WTC11 (cell line): ENCODE results near the gene CCNYL1. TPM values are rescaled to one million over a fixed set of nuclear protein-coding genes. Genes with fewer than 3 reads are reported as not detected.

ENCODE experiments used
- ATAC-seq: fragments of 200-7000 bp; cut with Tn5 transposase; 2 replicates; pipeline ENCODE4 v1.10.0; 2021; ENCODE audit warnings: mild to moderate bottlenecking, moderate library complexity
- Bru-seq: library from RNA; stranded (reverse); fragments of 400-500 nt; gene quantifications from one replicate; lab custom pipeline; 2021; lab: Mats Ljungman, UMichigan
- CTCF ChIA-PET: fragments of 300-600 bp; sonication (Branson Sonifier 250); formaldehyde crosslinking; loops from one replicate; lab custom pipeline; 2021; ENCODE audit warnings: antibody characterized with exemption; lab: Charles Lee
- POLR2A ChIA-PET: fragments of 350-600 bp; sonication (Branson Sonifier 250); formaldehyde crosslinking; loops from one replicate; lab custom pipeline; 2021; ENCODE audit warnings: antibody characterized with exemption; lab: Charles Lee
- DNase-seq: peaks from one replicate; pipeline ENCODE4 v3.0.0; 2021; ENCODE audit warnings: low spot score
- H3K27ac Mint-ChIP-seq: 2 replicates; pipeline ENCODE4 v1.8.0; 2021; ENCODE audit warnings: mixed read lengths
- H3K27me3 Mint-ChIP-seq: 2 replicates; pipeline ENCODE4 v1.8.0; 2021; ENCODE audit warnings: low read depth, mild to moderate bottlenecking, moderate library complexity, mixed read lengths
- H3K36me3 Mint-ChIP-seq: 2 replicates; pipeline ENCODE4 v1.8.0; 2021; ENCODE audit warnings: mixed read lengths
- H3K4me1 Mint-ChIP-seq: 2 replicates; pipeline ENCODE4 v1.8.0; 2022; ENCODE audit warnings: mixed read lengths
- H3K4me3 Mint-ChIP-seq: 2 replicates; pipeline ENCODE4 v1.8.0; 2021; ENCODE audit warnings: mild to moderate bottlenecking, moderate library complexity, mixed read lengths
- H3K9me3 Mint-ChIP-seq: 2 replicates; pipeline ENCODE4 v1.8.0; 2021; ENCODE audit warnings: mixed read lengths
- ESRRA ChIP-seq: sonication (generic); formaldehyde crosslinking; IDR thresholded peaks from 2 replicates; pipeline ENCODE4 v1.8.1; 2022; ENCODE audit warnings: mild to moderate bottlenecking, missing genetic modification reagents, borderline replicate concordance
- FOXJ3 ChIP-seq: sonication (generic); formaldehyde crosslinking; IDR thresholded peaks from 2 replicates; pipeline ENCODE4 v1.9.0; 2021; ENCODE audit warnings: missing genetic modification reagents, mild to moderate bottlenecking, borderline replicate concordance
- GABPB1 ChIP-seq: sonication (generic); formaldehyde crosslinking; IDR thresholded peaks from 2 replicates; pipeline ENCODE4 v1.8.1; 2023; ENCODE audit warnings: mild to moderate bottlenecking, missing genetic modification reagents
- IRF2 ChIP-seq: sonication (generic); formaldehyde crosslinking; IDR thresholded peaks from 2 replicates; pipeline ENCODE4 v1.8.0; 2022; ENCODE audit warnings: low read depth, missing genetic modification reagents, borderline replicate concordance
- MXD4 ChIP-seq: fragments of 250-450 bp; sonication (Bioruptor Pico); IDR thresholded peaks from 2 replicates; pipeline ENCODE4 v1.8.0; 2021; ENCODE audit warnings: mild to moderate bottlenecking, moderate library complexity, borderline replicate concordance
- MYBL2 ChIP-seq: sonication (generic); formaldehyde crosslinking; IDR thresholded peaks from 2 replicates; pipeline ENCODE4 v1.8.1; 2023; ENCODE audit warnings: mild to moderate bottlenecking, moderate library complexity, missing genetic modification reagents
- NFYB ChIP-seq: sonication (generic); formaldehyde crosslinking; conservative IDR thresholded peaks from 2 replicates; pipeline ENCODE4 v1.8.0; 2022; ENCODE audit warnings: low read depth, missing genetic modification reagents
- SOX15 ChIP-seq: fragments of 250-450 bp; sonication (Bioruptor Pico); IDR thresholded peaks from 2 replicates; pipeline ENCODE4 v1.9.0; 2021; ENCODE audit warnings: mild to moderate bottlenecking
- SP1 ChIP-seq: sonication (generic); formaldehyde crosslinking; conservative IDR thresholded peaks from 2 replicates; pipeline ENCODE4 v1.8.1; 2022; ENCODE audit warnings: missing genetic modification reagents
- TEAD1 ChIP-seq: sonication (generic); formaldehyde crosslinking; IDR thresholded peaks from 2 replicates; pipeline ENCODE4 v1.8.0; 2022; ENCODE audit warnings: mild to moderate bottlenecking, missing genetic modification reagents
- ZNF423 ChIP-seq: fragments of 250-450 bp; sonication (Bioruptor Pico); IDR thresholded peaks from 2 replicates; pipeline ENCODE4 v2.1.2; 2022; ENCODE audit warnings: mild to moderate bottlenecking, moderate library complexity
- ZNF671 ChIP-seq: fragments of 250-450 bp; sonication (Bioruptor Pico); IDR thresholded peaks from 2 replicates; pipeline ENCODE4 v1.8.0; 2021; ENCODE audit warnings: mild to moderate bottlenecking
- long read RNA-seq, 3 experiments: library from RNA in 1 of 3; library from capped mRNA in 1 of 3; library from polyadenylated mRNA in 1 of 3; unstranded in 2 of 3; stranded (forward) in 1 of 3; transcript quantifications; one replicate each; pipeline ENCODE4 v2.0.0, GENCODE V29; 2021
- total RNA-seq: library from RNA; stranded (reverse); gene quantifications from 3 replicates; pipeline ENCODE4 v1.2.3, GENCODE V29; 2021
- TF ChIP-seq, protein P1 (sequence below): sonication (generic); formaldehyde crosslinking; IDR thresholded peaks from 2 replicates; pipeline ENCODE4 v1.8.1; 2023; ENCODE audit warnings: mild to moderate bottlenecking, missing genetic modification reagents, moderate library complexity
- TF ChIP-seq, protein P2 (sequence below): sonication (generic); formaldehyde crosslinking; IDR thresholded peaks from 2 replicates; pipeline ENCODE4 v1.8.1; 2023; ENCODE audit warnings: mild to moderate bottlenecking, missing genetic modification reagents
- TF ChIP-seq, protein P3 (sequence below): sonication (generic); formaldehyde crosslinking; IDR thresholded peaks from 2 replicates; pipeline ENCODE4 v1.8.0; 2022; ENCODE audit warnings: mild to moderate bottlenecking, missing genetic modification reagents
- TF ChIP-seq, protein P4 (sequence below): sonication (generic); formaldehyde crosslinking; IDR thresholded peaks from 2 replicates; pipeline ENCODE4 v1.8.1; 2022; ENCODE audit warnings: low read depth, missing genetic modification reagents, borderline replicate concordance
- TF ChIP-seq, protein P5 (sequence below): fragments of 200-600 bp; IDR thresholded peaks from 2 replicates; pipeline ENCODE4 v1.8.0; 2022; ENCODE audit warnings: antibody characterized with exemption
- TF ChIP-seq, protein P6 (sequence below): sonication (generic); formaldehyde crosslinking; IDR thresholded peaks from 2 replicates; pipeline ENCODE4 v1.8.0; 2023; ENCODE audit warnings: mild to moderate bottlenecking, missing genetic modification reagents

Gene CCNYL1
- total RNA-seq (26.6 to 31.6 TPM (median 28.1 TPM) in 3 replicates), Bru-seq, nascent RNA (percentile 83 among the genes with signal in this experiment)
- long read RNA-seq, experiment 1, transcript CCNYL1-202 (8 exons, 2,619 nt): minor isoform, 14 of 122 reads
- long read RNA-seq, experiment 1, transcript CCNYL1-201 (10 exons, 3,767 nt): major isoform, 71 of 122 reads
- long read RNA-seq, experiment 1, partial matches to known transcripts: 9 of 122 reads
- long read RNA-seq, experiment 1, other reads (novel, unspliced or antisense): 25 of 122 reads
- long read RNA-seq, experiment 2, transcript CCNYL1-201 (10 exons, 3,767 nt): major isoform, 5 of 30 reads
- long read RNA-seq, experiment 2, partial matches to known transcripts: 6 of 30 reads
- long read RNA-seq, experiment 2, other reads (novel, unspliced or antisense): 16 of 30 reads
- long read RNA-seq, experiment 3, transcript CCNYL1-201 (10 exons, 3,767 nt): major isoform, 11 of 17 reads
- long read RNA-seq, experiment 3, partial matches to known transcripts: 0 of 17 reads
- long read RNA-seq, experiment 3, other reads (novel, unspliced or antisense): 1 of 17 reads

DNA sequence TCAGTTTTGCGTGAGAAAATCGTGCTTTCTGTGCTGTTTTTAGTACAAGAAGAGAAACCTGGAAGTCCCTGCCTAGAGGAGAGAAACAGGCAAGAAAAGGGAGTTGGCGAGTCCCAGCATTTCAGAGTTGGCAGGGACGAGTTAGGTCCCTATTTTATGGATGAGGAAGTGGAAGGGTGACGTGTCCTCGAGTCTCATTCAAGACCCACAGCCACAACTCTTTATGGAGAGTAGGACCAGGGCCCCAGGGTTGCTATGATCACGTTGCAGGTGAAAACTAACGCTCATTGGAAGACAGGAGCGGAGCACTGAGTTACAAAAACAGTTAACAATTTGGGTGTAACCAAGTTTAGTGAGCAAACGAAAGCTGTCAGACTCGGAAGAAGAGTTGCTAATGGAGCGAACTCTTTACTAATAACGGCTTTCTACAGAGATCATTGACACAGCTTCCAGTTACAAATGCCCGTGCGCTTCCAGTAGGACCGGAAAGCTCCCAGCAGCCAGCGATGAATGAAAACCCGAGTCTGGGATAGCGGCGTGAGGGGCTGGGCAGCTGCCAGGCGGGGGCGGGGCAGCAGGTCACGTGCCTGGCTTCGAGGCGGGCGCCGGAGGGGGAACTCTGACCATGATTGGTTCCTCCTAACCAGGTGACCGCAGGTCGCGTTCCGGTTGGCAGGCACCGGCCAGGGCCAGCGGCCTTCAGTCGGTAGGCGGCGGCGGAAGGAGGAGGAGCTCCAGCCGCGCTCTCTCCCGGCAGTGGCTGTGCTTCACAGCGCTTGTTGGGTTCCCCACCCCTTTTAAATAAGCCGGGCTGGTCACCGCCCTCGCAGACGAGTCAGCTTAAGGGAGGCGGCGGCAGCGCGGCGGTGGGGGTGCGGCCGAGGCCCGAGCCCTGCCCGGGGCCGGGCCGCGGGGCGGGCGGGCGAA, at the start of gene CCNYL1:
Gene CCNYL1 (plus strand): TSS at position 827 of the 927 bp plus-strand sequence. CDS start 257 bp downstream, outside the sequence.
- ATAC-seq (peak; percentile 98), DNase-seq (peak; percentile 99)
- H3K27ac Mint-ChIP-seq: peak within 1 kb of the TSS; percentile 94
- H3K27me3 Mint-ChIP-seq: no peaks in the 10 kb centered on the region
- TF ChIP-seq SOX15 (CRISPR knock-in tag) (no peak), TEAD1 (CRISPR knock-in tag) (peak; percentile 41; the same call in 1 of the 2 replicates), ZNF423 (CRISPR knock-in tag) (no peak), SP1 (CRISPR knock-in tag) (peak; percentile 81), ZNF671 (CRISPR knock-in tag) (no peak), GABPB1 (CRISPR knock-in tag) (peak; percentile 43; the same call in 1 of the 2 replicates), FOXJ3 (CRISPR knock-in tag) (no peak), NFYB (CRISPR knock-in tag) (peak; percentile 73)
- TF ChIP-seq, protein P1, sequence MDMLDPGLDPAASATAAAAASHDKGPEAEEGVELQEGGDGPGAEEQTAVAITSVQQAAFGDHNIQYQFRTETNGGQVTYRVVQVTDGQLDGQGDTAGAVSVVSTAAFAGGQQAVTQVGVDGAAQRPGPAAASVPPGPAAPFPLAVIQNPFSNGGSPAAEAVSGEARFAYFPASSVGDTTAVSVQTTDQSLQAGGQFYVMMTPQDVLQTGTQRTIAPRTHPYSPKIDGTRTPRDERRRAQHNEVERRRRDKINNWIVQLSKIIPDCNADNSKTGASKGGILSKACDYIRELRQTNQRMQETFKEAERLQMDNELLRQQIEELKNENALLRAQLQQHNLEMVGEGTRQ: peak; percentile 99
- TF ChIP-seq, protein P2, sequence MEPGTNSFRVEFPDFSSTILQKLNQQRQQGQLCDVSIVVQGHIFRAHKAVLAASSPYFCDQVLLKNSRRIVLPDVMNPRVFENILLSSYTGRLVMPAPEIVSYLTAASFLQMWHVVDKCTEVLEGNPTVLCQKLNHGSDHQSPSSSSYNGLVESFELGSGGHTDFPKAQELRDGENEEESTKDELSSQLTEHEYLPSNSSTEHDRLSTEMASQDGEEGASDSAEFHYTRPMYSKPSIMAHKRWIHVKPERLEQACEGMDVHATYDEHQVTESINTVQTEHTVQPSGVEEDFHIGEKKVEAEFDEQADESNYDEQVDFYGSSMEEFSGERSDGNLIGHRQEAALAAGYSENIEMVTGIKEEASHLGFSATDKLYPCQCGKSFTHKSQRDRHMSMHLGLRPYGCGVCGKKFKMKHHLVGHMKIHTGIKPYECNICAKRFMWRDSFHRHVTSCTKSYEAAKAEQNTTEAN (CRISPR knock-in tag): no peak
- TF ChIP-seq, protein P3, sequence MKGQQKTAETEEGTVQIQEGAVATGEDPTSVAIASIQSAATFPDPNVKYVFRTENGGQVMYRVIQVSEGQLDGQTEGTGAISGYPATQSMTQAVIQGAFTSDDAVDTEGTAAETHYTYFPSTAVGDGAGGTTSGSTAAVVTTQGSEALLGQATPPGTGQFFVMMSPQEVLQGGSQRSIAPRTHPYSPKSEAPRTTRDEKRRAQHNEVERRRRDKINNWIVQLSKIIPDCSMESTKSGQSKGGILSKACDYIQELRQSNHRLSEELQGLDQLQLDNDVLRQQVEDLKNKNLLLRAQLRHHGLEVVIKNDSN (CRISPR knock-in tag): peak; percentile 98
- TF ChIP-seq, protein P4, sequence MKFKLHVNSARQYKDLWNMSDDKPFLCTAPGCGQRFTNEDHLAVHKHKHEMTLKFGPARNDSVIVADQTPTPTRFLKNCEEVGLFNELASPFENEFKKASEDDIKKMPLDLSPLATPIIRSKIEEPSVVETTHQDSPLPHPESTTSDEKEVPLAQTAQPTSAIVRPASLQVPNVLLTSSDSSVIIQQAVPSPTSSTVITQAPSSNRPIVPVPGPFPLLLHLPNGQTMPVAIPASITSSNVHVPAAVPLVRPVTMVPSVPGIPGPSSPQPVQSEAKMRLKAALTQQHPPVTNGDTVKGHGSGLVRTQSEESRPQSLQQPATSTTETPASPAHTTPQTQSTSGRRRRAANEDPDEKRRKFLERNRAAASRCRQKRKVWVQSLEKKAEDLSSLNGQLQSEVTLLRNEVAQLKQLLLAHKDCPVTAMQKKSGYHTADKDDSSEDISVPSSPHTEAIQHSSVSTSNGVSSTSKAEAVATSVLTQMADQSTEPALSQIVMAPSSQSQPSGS (CRISPR knock-in tag): no peak
- TF ChIP-seq, protein P5, sequence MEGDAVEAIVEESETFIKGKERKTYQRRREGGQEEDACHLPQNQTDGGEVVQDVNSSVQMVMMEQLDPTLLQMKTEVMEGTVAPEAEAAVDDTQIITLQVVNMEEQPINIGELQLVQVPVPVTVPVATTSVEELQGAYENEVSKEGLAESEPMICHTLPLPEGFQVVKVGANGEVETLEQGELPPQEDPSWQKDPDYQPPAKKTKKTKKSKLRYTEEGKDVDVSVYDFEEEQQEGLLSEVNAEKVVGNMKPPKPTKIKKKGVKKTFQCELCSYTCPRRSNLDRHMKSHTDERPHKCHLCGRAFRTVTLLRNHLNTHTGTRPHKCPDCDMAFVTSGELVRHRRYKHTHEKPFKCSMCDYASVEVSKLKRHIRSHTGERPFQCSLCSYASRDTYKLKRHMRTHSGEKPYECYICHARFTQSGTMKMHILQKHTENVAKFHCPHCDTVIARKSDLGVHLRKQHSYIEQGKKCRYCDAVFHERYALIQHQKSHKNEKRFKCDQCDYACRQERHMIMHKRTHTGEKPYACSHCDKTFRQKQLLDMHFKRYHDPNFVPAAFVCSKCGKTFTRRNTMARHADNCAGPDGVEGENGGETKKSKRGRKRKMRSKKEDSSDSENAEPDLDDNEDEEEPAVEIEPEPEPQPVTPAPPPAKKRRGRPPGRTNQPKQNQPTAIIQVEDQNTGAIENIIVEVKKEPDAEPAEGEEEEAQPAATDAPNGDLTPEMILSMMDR: no peak
- peaks cover 27% of the 10 kb centered on the region for H3K4me1 Mint-ChIP-seq
- H3K36me3 Mint-ChIP-seq: peaks cover 16% of the 10 kb centered on the region
- ChIA-PET CTCF (interaction anchor here (0.6 to 2.4 kb wide), 8 partner anchors 9 to 329 kb away, joined by 3 to 33 read pairs (median 5); partner anchors contain the start of genes FZD5 and METTL21A), POLR2A (interaction anchor here (0.6 to 2.1 kb wide), 30 partner anchors 9 to 545 kb away, joined by 3 to 22 read pairs (median 4); partner anchors contain the start of genes FZD5, KLF7 and METTL21A)
- peak within 1 kb of the TSS; percentile 99 for H3K4me3 Mint-ChIP-seq
- no peaks in the 10 kb centered on the region for H3K9me3 Mint-ChIP-seq

DNA sequence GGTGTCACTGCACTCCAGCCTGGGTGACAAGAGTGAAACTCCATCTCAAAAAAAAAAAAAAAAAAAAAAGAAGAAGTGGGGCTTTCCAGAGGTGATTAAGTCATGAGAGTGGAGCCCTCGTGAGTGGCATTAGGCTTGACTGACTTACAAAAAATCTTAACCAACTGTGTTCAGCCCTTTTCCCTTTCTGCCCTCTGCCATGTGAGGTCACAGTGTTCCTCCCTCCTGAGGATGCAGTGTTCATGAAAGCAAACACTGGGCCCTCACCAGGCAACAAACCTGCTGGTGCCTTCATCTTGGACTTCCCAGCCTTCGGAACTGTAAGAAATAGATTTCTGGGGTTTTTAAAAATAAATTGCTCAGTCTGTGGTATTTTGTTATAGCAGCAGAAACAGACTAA, 49.2 kb upstream of the CCNYL1 start:
- H3K9me3 Mint-ChIP-seq: no peaks in the 10 kb centered on the region
- no peaks in the 10 kb centered on the region for H3K27me3 Mint-ChIP-seq
- no peaks in the 10 kb centered on the region for H3K36me3 Mint-ChIP-seq
- H3K4me3 Mint-ChIP-seq: no peak overlapping the region
- no peak for DNase-seq
- peaks cover 18% of the 10 kb centered on the region for H3K4me1 Mint-ChIP-seq
- ChIA-PET POLR2A (no interaction called here), CTCF (no interaction called here)
- no peak for ATAC-seq
- no peak overlapping the region for H3K27ac Mint-ChIP-seq
- TF ChIP-seq, protein P4 (CRISPR knock-in tag): no peak
- no peak for TF ChIP-seq FOXJ3 (CRISPR knock-in tag)
- TF ChIP-seq MXD4 (CRISPR knock-in tag): no peak
- TF ChIP-seq MYBL2 (CRISPR knock-in tag): no peak
- TF ChIP-seq, protein P3 (CRISPR knock-in tag): no peak
- TF ChIP-seq SOX15 (CRISPR knock-in tag): no peak
- TF ChIP-seq, protein P6, sequence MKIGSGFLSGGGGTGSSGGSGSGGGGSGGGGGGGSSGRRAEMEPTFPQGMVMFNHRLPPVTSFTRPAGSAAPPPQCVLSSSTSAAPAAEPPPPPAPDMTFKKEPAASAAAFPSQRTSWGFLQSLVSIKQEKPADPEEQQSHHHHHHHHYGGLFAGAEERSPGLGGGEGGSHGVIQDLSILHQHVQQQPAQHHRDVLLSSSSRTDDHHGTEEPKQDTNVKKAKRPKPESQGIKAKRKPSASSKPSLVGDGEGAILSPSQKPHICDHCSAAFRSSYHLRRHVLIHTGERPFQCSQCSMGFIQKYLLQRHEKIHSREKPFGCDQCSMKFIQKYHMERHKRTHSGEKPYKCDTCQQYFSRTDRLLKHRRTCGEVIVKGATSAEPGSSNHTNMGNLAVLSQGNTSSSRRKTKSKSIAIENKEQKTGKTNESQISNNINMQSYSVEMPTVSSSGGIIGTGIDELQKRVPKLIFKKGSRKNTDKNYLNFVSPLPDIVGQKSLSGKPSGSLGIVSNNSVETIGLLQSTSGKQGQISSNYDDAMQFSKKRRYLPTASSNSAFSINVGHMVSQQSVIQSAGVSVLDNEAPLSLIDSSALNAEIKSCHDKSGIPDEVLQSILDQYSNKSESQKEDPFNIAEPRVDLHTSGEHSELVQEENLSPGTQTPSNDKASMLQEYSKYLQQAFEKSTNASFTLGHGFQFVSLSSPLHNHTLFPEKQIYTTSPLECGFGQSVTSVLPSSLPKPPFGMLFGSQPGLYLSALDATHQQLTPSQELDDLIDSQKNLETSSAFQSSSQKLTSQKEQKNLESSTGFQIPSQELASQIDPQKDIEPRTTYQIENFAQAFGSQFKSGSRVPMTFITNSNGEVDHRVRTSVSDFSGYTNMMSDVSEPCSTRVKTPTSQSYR: no peak
- TF ChIP-seq ESRRA (CRISPR knock-in tag): no peak
- no peak for TF ChIP-seq IRF2 (CRISPR knock-in tag)
